Progenitor cell of endocrine pancreas (in vitro differentiated cells): ENCODE data around the gene SLC5A8. TPM values are rescaled to one million over a fixed set of nuclear protein-coding genes. Genes with fewer than 3 reads are reported as not detected.

Experiments
- DNase-seq: peaks from one replicate; pipeline ENCODE4 v3.0.0; 2021; ENCODE audit warnings: low spot score; ENCODE audit not compliant: unreplicated experiment
- H3K27ac Mint-ChIP-seq: 2 replicates; pipeline ENCODE4 v1.8.0; 2021; ENCODE audit warnings: mild to moderate bottlenecking, moderate library complexity, mixed read lengths
- H3K27me3 Mint-ChIP-seq: 2 replicates; pipeline ENCODE4 v1.8.0; 2021; ENCODE audit warnings: mixed read lengths
- H3K36me3 Mint-ChIP-seq: 2 replicates; pipeline ENCODE4 v1.8.0; 2022; ENCODE audit warnings: mixed read lengths; ENCODE audit not compliant: insufficient read depth
- H3K4me1 Mint-ChIP-seq: 2 replicates; pipeline ENCODE4 v1.8.0; 2021; ENCODE audit warnings: low read depth, mixed read lengths
- H3K4me3 Mint-ChIP-seq: 2 replicates; pipeline ENCODE4 v1.8.0; 2021; ENCODE audit warnings: low read depth, mild to moderate bottlenecking, moderate library complexity, mixed read lengths
- H3K9me3 Mint-ChIP-seq: 2 replicates; pipeline ENCODE4 v1.8.0; 2021; ENCODE audit warnings: low read depth, mixed read lengths
- CTCF ChIP-seq: fragments of 200-600 bp; sonication (generic); IDR thresholded peaks from one replicate; pipeline ENCODE4 v1.5.0; 2021; ENCODE audit warnings: antibody characterized with exemption, mild to moderate bottlenecking; ENCODE audit not compliant: unreplicated experiment
- total RNA-seq: library from RNA; stranded (reverse); gene quantifications from 2 replicates; pipeline ENCODE4 v1.2.1, GENCODE V29; 2021

SLC5A8 gene
- total RNA-seq, 1 donor from 2014 or later: 0.12 TPM

GRCh38 chr12:101200824-101201223 is 9.2 kb downstream of the SLC5A8 start:
- no peaks in the 10 kb centered on the region for H3K36me3 Mint-ChIP-seq
- no peak for DNase-seq
- H3K4me3 Mint-ChIP-seq: no peak overlapping the region
- no peaks in the 10 kb centered on the region for H3K27me3 Mint-ChIP-seq
- H3K4me1 Mint-ChIP-seq: peaks cover 3% of the 10 kb centered on the region
- H3K9me3 Mint-ChIP-seq: no peaks in the 10 kb centered on the region
- TF ChIP-seq CTCF: no peak
- H3K27ac Mint-ChIP-seq: no peak overlapping the region

- no peak overlapping the region for H3K27ac Mint-ChIP-seq
- H3K27me3 Mint-ChIP-seq: no peaks in the 10 kb centered on the region
- no peaks in the 10 kb centered on the region for H3K36me3 Mint-ChIP-seq
- H3K4me1 Mint-ChIP-seq: peaks cover 3% of the 10 kb centered on the region
- no peaks in the 10 kb centered on the region for H3K9me3 Mint-ChIP-seq
- TF ChIP-seq CTCF: no peak
- no peak for DNase-seq
- H3K4me3 Mint-ChIP-seq: no peak overlapping the region
Measured at GRCh38 chr12:101200145-101200544, 9.9 kb downstream of the SLC5A8 start.

- Mint-ChIP-seq H3K27me3 (no peaks in the 10 kb centered on the region), H3K36me3 (no peaks in the 10 kb centered on the region), H3K9me3 (no peaks in the 10 kb centered on the region), H3K4me1 (no peaks in the 10 kb centered on the region), H3K27ac (no peak overlapping the region), H3K4me3 (no peak overlapping the region)
- DNase-seq: no peak
- no peak for TF ChIP-seq CTCF
Measured at GRCh38 chr12:101186291-101186690, 23.7 kb downstream of the SLC5A8 start.

- Mint-ChIP-seq H3K27ac (no peak overlapping the region), H3K4me1 (no peaks in the 10 kb centered on the region), H3K27me3 (peaks cover 3% of the 10 kb centered on the region), H3K4me3 (no peak overlapping the region), H3K9me3 (no peaks in the 10 kb centered on the region), H3K36me3 (no peaks in the 10 kb centered on the region)
- TF ChIP-seq CTCF: no peak
- DNase-seq: no peak
Measured at GRCh38 chr12:101181776-101182175, 28.3 kb downstream of the SLC5A8 start.

- TF ChIP-seq CTCF: no peak
- H3K4me1 Mint-ChIP-seq: no peaks in the 10 kb centered on the region
- no peak overlapping the region for H3K27ac Mint-ChIP-seq
- H3K9me3 Mint-ChIP-seq: peaks cover 14% of the 10 kb centered on the region
- no peak overlapping the region for H3K4me3 Mint-ChIP-seq
- H3K27me3 Mint-ChIP-seq: peaks cover 3% of the 10 kb centered on the region
- H3K36me3 Mint-ChIP-seq: no peaks in the 10 kb centered on the region
- no peak for DNase-seq
Measured at GRCh38 chr12:101174541-101174940, 35.5 kb downstream of the SLC5A8 start.
